Measurements from ENCODE around the gene SSTR3. TPM values are rescaled to one million over a fixed set of nuclear protein-coding genes. Genes with fewer than 3 reads are reported as not detected.

Gene SSTR3
- total and polyA plus RNA-seq, 2 donors (not counting 1 experiment from before 2014, with no cell fraction given), result 0.64 to 0.98 TPM

DNA sequence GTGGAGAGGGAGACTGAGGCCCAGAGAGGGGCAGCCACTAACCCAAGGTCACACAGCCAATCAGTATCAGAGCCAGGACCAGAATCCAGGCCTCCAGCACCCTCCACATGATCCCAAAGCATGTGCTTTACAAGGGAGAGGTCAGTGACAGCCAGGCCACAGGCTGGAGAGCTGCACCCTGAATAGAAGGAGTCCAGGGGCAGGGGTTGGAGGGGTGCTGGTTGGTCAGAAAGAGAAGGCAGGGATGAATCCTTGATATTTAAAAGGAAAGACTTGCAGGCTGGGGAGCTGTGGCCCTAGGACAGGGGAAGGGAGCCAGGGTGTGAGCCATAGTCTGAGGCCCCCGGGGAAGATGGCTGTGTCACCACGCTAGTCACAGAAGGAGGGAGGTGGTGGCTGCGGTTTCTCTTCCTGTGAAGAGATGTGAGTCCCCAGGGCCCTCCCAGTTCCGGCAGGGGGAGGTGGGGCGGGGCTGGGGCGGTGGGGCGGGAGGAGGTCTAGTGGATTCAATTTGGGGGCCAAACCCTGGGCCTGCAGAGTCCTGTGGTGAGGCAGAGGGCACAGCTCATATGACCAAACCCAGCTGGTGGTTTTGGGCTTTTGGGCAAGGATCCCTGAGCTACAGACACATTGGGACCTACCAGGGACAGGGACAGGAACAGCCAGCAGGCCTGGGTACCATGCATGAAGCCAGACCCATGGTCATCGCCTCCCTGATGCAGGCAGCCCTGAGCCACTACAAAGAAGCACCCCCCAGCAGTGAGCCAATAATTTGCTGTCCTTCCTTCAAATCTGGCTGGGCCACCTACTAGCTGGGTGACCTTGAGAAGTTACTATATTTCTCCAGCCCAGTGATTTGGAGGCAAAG is 17.8 kb upstream of the SSTR3 start:
- peak overlapping the region; percentile 49 for H3K9ac ChIP-seq (ENCODE audit: low read length)
- H3K9me3 ChIP-seq (ENCODE audit: control extremely low read depth in 1 of 3, control insufficient read depth in 2 of 3, insufficient read depth in 1 of 3, low read length in 2 of 3), result no peaks in the 10 kb centered on the region
- 2% methylated on average over 6 of the region's 8 CpGs for WGBS (ENCODE audit: insufficient coverage)
- Mint-ChIP-seq H3K4me3 (peak overlapping the region; percentile 86), H3K9me3 (ENCODE audit: insufficient read depth) (no peaks in the 10 kb centered on the region), H3K27ac (peak overlapping the region; percentile 100), H3K27me3 (no peaks in the 10 kb centered on the region), H3K4me1 (peaks cover 88% of the 10 kb centered on the region)
- peak overlapping the region; percentile 81 for H3K4me2 ChIP-seq (replicated peaks; ENCODE audit: low read depth, low read length, poor library complexity, severe bottlenecking)
- H3K27ac ChIP-seq (ENCODE audit: low read length in 2 of 2), result peak overlapping the region; percentile 91 to 96
- POLR2A ChIA-PET, result interaction anchor here (1.3 to 4.0 kb wide), 7 partner anchors 8 to 80 kb away, joined by 3 to 58 read pairs (median 12); partner anchors contain the start of gene RAC2
- no peaks in the 10 kb centered on the region for H3K27me3 ChIP-seq (replicated peaks in 1 of 4; ENCODE audit: control extremely low read depth in 1 of 4, control insufficient read depth in 3 of 4, insufficient read depth in 4 of 4, low read length in 3 of 4)
- no peak for TF ChIP-seq EZH2 (IDR thresholded peaks at IDR 0.05; ENCODE audit: borderline replicate concordance, insufficient read depth, low read depth, low read length, poor library complexity, severe bottlenecking)
- TF ChIP-seq CTCF (IDR thresholded peaks at IDR 0.05), result no peak
- H3K79me2 ChIP-seq (ENCODE audit: control insufficient read depth, insufficient read depth, low read length), result peaks cover 65% of the 10 kb centered on the region
- peak overlapping the region; percentile 13 to 30 (median 18) for H3K4me3 ChIP-seq (ENCODE audit: control extremely low read depth in 1 of 5, extremely low read depth in 1 of 5, insufficient read depth in 1 of 5, low read depth in 2 of 5, low read length in 4 of 5)
- CTCF ChIA-PET, result interaction anchor here (0.8 to 7.2 kb wide), 9 partner anchors 8 to 228 kb away, joined by 3 to 95 read pairs (median 14); partner anchors contain the start of gene RAC2
- H4K20me1 ChIP-seq (ENCODE audit: control insufficient read depth, insufficient read depth, low read length, poor library complexity, severe bottlenecking), result peaks cover 27% of the 10 kb centered on the region
- ATAC-seq (ENCODE audit: low read depth), result peak; percentile 87
- no peak overlapping the region for H2AFZ ChIP-seq (ENCODE audit: insufficient read depth, low read depth, low read length, poor library complexity, severe bottlenecking)
- peak; percentile 85 for DNase-seq
- H3K4me1 ChIP-seq (ENCODE audit: control insufficient read depth in 2 of 2, insufficient read depth in 2 of 2, low read length in 2 of 2), result peaks cover 85 to 95% of the 10 kb centered on the region in 2 donors
- H3K36me3 ChIP-seq (replicated peaks in 1 of 2; ENCODE audit: control extremely low read depth in 1 of 2, control insufficient read depth in 1 of 2, extremely low read depth in 1 of 2, insufficient read depth in 2 of 2, low read length in 1 of 2), result peaks cover 0 to 90% of the 10 kb centered on the region in 2 experiments
- intact Hi-C loops (cut with micrococcal nuclease), result loop anchor here (1.0 kb wide), 2 partner anchors 11 to 12 kb away; no protein-coding TSS in a partner anchor

All from B cell (primary cell).